T follicular helper cell (primary cell): Measurements from ENCODE around the gene DNAH14.
"Not testable (repeated sequence)": the region's sequence is repeated elsewhere in the genome, so short reads cannot be mapped to it uniquely, and the experiment has no call there.

ENCODE experiments used
- DNase-seq: peaks from one replicate; pipeline ENCODE4 v3.0.0-alpha.2; 2020; ENCODE audit warnings: low read depth

The DNAH14 gene

DNA sequence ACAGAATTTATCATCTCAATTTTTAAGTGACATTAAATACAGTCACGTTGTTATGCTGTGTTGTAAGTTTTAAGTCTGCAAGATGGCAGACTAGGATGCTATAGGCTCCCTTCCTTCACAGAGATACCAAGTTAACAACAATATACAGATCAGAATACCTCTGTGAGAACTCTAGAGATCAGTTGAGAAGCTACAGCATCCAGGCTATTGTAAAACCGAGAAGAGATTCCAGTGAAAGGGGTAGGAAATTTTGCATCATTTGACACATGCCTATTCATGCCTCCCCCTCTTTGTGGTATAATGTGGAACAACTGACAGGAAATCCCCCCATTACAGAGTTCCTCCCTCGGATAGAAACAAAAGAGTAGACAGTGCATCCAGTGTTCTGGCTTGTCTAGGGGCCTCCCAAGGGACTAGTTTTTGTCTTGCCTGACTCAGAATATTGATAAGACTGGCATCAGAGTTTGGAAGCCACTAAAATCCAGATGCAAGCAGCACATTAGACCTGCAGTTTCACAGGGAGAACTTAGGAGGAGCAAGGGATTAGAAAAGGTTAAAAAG, 417.7 kb downstream of the DNAH14 start:
- no peak for DNase-seq

DNA sequence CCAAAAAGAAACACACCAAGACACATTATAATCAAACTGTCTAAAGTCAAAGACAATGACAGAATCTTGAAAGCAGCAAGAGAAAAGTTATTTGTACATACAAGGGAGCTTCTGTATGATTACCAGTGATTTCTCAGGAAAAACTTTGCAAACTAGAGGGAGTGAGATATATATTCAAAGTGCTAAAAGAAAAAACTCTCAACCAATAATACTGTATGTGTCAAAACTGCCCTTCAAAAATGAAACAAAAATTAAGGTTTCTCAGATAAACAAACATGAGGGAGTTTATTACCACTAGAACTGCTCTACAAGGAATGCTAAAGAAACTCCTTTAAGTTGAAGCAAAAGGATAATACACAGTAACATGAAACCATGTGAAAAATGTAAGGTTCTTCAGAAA, 418.9 kb downstream of the DNAH14 start:
- no peak for DNase-seq

DNA sequence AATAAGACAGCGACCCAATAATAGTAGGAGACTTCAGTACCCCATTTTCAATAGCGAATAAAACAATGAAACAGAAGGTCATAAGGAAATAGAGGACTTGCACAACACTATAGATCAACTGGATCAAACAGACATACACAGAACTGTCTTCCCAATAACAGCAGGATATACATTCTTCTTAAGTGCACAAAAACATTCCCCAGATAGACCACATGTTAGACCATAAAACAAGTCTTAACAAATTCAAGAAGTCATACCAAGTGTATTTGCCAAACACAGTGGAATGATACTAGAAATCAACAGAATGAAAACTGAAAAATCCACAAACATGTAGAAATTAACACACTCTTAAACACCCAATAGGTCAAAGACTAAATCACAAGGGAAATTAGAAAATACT, 420.4 kb downstream of the DNAH14 start:
- DNase-seq, result no peak

DNA sequence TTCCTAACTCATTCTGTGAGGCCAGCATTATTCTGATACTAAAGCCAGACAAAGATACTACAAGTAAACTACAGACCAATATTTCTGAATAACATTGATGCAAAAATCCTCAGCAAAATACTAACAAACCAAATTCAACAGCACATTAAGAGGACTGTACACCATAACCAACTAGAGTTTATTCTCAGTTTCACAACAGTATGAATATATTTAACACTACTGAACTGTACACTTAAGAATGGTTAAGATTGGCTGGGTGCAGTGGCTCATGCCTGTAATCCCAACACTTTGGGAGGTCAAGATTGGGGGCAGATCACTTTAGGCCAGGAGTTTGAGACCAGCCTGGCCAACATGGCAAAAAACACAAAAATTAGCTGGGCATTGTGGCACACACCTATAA, 421.4 kb downstream of the DNAH14 start:
- no peak for DNase-seq

DNA sequence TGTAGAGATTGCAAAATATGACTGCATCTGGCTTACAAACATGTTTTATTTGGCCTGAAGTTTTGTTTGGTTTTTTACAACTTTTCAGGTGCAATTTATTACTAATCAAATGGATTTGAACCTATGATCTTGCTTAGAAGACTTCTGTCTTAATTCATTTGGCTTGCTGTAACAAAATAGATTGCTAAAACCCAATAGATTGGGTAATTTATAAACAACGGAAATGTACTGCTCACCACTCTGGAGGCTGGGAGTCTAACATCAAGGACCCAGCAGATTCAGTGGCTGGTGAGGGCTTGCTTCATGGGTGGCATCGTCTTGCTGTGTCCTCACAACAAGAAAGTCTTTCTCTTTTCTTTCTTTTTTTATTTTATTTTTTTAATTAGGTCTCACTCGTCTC, 425.4 kb downstream of the DNAH14 start:
- DNase-seq, result no peak

DNA sequence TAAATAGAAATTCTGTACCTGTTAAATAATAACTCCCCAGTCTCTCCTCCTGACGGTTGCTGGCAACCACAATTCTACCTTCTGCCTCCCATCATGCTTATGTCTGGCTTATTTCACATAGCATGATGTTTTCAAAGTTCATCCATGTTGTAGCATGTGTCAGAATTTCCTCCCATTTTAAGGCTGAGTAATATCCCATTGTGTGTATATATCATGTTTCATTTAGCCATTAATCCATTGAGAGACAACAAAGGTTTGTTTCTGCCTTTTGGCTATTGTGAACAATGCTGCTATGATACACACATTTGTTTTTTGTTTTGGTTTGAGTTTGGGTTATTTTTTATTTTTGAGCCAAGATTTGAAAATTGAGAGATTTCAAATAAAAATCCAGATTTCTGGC, 426.4 kb downstream of the DNAH14 start:
- no peak for DNase-seq

DNA sequence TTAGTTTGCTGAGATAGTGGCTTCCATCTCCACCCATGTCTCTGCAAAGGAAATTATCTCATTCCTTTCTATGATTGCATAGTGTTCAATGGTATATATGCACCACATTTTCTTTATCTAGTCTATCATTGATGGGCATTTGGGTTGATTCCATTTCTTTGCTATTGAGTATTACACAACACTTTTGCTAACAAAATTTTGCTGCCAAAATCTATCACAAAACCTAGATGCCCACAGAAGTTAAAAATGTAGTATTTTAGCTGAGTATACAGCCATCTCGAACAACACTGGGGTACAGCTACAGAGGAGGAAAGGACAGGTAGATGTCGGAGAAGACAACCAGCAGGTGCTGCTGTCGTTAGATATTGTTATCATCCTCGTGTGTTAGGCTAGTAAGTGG, 430.6 kb downstream of the DNAH14 start:
- DNase-seq, result no peak

DNA sequence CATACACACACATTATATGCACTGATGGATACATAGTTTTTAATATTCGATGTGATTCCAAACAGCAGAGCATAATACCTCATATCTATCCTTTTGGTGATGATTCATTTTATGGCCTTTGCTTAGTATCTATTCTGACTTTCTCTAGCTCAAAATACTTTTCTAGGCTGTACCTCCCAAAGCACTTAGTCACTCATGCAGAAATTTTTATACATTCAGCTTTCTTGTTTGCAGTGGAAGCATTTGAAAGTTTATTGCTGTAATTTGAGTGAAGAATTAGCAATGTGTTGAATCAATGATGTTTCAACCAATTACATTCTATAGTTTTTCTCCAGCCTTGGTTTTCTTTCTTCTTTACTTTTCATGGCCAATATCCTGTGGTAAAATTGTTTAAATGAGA, 431.7 kb downstream of the DNAH14 start:
- DNase-seq, result no peak

DNA sequence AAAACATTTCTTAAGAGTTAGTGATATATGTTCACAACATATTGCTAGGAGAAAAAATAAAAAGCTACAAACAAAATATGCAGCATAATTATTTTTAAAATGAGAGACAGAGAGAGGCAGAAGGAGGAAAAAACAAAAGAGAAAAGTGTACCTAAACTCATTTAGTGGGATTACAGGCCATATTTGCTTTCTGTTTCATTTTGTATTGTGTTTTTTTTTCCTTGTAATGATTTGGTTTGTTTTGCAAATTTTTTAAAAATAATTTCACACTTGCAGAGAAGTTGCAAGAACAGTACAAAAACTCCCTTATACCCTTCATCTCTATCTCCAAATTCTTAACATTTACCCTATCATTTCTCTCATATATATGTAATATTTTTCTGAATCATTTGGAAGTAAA, 433.3 kb downstream of the DNAH14 start:
- no peak for DNase-seq

DNA sequence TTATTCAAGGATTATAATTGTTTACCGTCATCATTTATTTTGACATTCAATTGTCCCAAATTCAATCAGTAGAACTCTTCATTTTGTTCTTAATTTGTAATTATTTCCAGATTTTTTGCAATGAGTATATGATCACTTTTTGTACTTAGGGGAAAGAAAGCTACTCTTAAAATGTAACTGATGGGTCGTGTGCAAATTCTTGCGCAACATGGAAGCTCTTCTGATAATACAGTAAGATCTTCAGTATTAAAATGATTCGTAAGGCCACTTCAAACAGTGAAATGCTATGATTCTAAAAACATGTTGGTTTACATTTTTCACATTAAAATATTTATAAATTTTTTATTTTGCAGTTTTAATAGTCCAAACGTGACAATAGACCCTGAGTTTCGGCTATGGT, 435.0 kb downstream of the DNAH14 start:
- no peak for DNase-seq

DNA sequence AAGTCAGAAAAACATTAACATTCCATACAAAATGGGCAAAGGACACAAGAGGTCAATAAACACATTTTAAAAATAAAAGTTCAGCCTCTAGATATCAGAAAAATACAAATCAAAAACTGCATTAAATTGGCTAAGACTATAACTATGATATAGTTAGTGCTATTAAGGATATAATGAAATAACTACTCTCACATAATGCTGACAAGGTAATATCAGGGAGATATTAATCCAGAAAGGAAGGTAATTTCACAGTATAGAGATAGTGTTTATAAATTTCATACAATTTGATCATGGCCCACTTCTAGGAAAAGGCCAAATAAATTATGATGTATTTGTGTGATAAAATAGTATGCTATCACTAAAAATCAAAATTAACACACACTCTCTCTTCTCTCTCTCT, 436.5 kb downstream of the DNAH14 start:
- DNase-seq, result no peak

DNA sequence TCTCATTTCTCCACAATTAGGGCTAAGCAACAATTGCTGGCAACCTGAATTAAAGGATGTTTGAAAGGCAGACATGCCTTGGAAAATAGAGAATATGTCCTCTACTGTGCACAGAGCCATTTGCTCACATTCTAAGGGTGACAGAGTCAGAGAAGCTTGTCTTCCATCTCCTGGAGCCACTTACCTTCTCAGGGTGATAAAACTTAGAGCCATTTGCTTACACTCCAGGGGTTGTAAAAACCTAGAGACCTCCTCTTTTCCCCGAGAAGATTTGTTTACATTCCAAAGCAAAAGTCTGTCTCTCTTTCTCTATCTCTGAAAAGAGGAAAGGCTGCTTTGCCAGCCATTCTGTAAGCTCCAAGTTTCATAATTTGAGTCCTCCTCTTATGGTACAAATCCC, 437.1 kb downstream of the DNAH14 start:
- no peak for DNase-seq

DNA sequence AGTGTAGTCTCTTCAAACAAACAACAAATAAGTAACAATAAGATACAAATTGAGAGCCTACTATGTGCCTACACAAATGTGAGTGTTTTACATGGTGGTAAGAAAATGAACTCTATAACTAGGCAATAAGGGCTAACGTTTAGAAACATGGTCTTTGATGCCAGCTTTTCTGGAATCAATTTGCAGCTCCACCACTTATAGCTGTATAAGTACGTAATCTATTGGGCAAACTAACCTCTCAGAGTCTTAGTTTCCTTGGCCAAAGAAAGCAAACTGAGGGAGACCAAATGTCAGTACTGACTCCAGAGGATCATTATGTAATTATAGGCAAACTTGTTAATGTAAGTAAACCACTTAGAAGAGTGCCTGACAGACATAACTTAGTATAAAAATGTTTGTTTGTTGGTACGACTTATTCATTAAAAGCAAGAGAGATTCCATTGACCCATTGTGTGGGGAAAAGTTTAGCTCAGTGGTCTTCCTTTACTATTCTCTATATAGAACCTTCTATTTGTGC, 438.6 kb downstream of the DNAH14 start:
- no peak for DNase-seq

DNA sequence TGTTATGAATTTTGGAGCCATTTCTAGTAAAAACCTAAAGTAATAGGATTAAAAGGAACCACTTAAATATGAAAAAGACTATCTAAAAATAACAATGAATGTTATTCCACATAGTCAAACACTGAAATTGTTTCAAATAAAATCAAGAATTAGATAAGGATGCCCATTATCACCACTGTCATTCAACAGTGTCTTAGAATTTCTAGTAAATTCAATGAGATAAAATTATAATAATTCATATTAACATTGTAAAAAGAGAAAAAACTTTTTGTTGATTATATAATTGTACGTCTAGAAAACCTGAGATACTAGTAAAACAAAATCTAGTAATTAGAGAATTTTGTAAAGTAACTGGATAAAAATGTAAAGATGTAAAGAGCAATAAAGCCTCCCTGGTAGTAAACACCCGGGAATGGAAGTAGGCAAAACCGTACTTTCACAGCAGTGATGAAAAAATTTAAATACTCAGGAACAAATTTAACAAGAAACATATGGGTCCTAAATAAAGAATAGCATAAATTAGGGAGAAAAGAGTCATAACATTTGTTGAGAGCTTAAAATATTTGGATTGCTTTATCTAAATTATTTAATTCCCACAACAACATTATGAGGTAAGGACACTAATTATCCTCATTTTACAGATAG, 442.0 kb downstream of the DNAH14 start:
- DNase-seq, result no peak

DNA sequence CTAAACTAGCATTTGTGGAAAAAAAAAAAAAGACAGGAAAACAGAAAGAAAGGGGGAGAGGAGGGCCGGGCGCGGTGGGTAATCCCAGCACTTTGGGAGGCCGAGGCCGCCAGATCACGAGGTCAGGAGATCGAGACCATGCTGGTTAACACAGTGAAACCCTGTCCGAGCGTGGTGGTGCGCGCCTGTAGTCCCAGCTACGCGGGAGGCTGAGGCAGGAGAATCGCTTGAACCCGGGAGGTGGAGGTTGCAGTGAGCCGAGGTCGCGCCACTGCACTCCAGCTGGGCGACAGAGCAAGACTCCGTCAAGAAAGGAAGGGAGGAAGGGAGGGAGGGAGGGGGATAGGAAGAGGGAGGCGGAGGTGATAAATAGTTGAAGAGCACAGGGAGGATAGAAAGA, 443.7 kb downstream of the DNAH14 start:
- no peak for DNase-seq

DNA sequence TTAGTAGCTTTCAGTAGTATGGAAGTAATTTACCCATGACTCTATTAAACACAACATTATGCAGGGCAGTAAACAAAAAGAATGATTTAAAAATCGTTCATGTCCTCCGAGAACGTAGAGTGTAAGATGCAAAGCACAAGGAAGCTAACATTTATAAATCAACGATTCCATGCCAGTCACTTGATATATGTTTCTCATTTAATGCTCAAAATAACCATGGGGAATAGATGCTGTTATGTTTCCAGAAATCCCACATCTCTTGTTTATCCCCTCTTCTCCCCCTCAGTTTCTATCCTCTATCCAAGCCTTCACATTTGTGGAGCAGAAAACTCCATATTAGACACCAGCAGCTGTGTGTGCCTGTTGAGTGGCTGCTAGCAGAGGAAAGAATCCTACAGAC, 445.5 kb downstream of the DNAH14 start:
- no peak for DNase-seq

DNA sequence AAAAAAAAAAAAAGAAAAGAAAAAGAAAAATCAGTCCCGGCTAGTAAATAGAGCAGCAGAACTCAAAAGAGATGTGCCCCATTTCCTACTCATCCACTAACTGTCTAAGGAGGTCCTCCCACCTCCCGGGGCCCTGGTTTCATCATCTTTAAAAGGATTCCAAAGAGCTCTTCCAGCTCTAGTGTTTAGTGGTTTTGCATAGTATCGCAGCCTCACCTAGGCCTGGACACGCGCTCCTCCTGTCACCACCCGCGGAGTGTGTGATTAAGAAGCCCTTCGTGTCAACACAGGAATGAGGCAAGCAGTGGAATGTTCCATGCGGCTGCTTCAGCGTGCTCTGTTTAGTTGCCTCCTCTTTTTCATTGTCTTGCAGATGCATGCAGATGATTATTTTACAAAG, 449.4 kb downstream of the DNAH14 start:
- no peak for DNase-seq

DNA sequence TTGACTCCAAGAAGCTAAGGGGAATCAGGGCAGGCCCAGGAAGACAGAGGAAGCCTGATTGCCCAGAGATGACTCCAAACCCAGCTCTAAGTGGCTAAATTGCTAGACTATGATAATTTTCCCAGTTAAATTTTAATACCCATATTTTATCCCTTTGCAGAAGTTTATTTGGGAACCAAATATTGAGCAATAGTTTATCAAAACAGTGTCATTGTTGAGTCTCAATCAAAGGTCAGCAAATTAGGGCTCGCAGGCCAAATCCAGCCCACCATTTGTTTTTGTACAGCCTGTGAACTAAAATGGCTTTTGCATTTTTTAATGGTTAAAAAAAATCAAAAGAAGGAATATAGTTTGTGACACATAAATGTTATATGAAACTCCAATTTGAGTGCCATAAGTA, 451.2 kb downstream of the DNAH14 start:
- no peak for DNase-seq

DNA sequence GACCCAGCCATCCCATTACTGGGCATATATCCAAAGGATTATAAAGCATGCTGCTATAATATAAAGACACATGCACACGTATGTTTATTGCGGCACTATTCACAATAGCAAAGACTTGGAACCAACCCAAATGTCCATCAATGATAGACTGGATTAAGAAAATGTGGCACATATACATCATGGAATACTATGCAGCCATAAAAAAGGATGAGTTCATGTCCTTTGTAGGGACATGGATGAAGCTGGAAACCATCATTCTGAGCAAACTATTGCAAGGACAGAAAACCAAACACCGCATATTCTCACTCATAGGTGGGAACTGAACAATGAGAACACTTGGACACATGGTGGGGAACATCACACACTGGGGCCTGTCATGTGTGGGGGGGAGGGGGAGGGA, 457.4 kb downstream of the DNAH14 start:
- not testable (repeated sequence) for DNase-seq

DNA sequence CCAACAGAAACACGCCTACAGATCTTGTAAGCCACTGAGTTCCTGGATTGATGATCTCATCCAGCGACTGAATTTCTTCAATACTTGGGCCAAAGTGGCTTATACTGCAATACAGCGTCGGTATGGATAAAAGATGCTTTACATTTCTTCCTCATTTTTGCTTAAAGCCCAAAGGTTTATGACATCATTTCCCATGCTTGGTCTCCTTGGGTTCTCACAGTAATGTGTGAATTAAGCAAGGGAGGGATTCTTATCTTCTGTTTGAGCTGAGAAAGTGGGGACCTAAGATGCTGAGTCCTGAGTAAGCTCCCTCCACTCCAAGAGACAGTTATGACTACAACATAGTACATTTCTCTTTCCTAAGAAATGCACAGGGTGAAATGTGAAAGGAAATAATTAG, 458.9 kb downstream of the DNAH14 start:
- no peak for DNase-seq

DNA sequence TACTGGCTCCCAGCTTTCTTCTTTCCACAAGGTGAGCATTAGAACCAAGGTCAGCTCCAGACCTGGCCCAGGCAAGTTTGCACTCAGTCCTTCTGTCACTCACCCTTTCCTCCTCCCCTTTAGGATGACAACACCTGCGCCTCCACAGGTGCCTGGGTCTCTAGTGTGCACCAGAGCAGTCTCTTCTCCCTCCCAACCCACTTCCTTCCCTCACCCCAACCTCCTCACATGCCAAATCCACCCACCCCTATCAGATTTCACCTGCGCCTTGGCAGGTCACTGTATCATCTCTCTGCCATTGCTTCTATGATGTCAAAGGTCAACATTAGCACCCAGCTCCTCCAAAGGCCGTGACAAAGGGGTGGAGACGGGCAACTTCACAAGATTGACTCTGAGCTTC, 460.4 kb downstream of the DNAH14 start:
- no peak for DNase-seq

DNA sequence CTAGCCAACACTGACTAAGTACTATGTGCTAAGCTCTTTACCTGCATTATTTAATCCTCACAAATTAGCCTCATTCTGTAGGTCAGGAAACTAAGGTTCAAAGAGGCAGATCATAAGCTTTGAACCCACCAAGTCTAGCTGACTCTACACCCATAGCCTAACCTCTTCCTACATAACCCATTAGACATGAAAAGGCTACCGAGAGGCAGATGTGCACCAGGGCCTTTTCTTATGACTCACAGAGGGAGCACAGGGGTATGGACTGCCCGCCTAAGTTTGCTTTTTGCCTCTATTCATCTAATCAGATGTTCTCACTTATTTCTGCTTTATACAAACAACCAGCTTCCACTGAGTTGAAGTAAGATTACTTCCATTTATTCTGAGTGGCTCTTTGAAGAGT, 466.9 kb downstream of the DNAH14 start:
- DNase-seq, result no peak

DNA sequence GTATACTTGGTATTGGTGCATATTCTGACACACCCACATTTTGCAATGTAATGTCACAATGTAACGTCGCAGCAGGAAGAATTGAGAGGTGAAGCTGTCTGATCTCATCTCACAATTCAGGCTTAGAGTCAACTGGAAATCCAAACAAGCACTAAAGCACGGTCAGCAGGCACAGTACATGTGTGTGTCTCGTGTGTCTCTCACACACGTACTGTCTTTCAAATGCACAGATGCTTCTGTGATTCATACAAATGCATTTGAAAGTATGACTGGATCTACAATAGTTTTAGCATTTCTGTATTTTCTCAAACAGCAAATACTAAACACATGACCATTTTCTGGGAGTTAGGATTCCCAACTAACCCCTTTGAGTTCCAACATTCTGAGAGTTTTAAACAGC, 471.5 kb downstream of the DNAH14 start:
- DNase-seq, result no peak
